GM12878 (cell line): ENCODE measurements around the gene CYB5B. TPM values are rescaled to one million over a fixed set of nuclear protein-coding genes. Genes with fewer than 3 reads are reported as not detected.

ENCODE experiments used
- EGR1 ChIP-seq, 2 experiments: IDR thresholded peaks; 1 replicate in 1 of 2; 2 replicates in 1 of 2; pipeline ENCODE4 v1.6.1; 2011 to 2012; ENCODE audit warnings: low read depth in 2 of 2, low read length in 2 of 2, borderline replicate concordance in 1 of 2, mild to moderate bottlenecking in 1 of 2, moderate library complexity in 1 of 2
- EP300 ChIP-seq, 2 experiments: fragments of 150-350 bp in 1 of 2; IDR thresholded peaks; 2 replicates each; pipeline ENCODE4 v1.6.1; 2011 to 2012; ENCODE audit warnings: low read depth in 2 of 2, low read length in 2 of 2, borderline replicate concordance in 1 of 2, improper control_type of control experiment in 1 of 2, inconsistent platforms in 1 of 2; ENCODE audit not compliant: control insufficient read depth in 1 of 2
- GABPA ChIP-seq: IDR thresholded peaks from 2 replicates; pipeline ENCODE4 v1.6.1; 2014; ENCODE audit warnings: antibody characterized with exemption, low read depth, mild to moderate bottlenecking, inconsistent platforms
- HCFC1 ChIP-seq: fragments of 150-350 bp; IDR thresholded peaks from 2 replicates; pipeline ENCODE4 v1.6.1; 2014; ENCODE audit warnings: low read length
- MTA2 ChIP-seq: fragments of 450-650 bp; IDR thresholded peaks from 2 replicates; pipeline ENCODE4 v1.6.1; 2016; ENCODE audit warnings: low read depth, mild to moderate bottlenecking, moderate library complexity
- MTA3 ChIP-seq: IDR thresholded peaks from 2 replicates; pipeline ENCODE4 v1.6.1; 2012; ENCODE audit warnings: low read length, inconsistent platforms, borderline replicate concordance
- MYC ChIP-seq: IDR thresholded peaks from 2 replicates; pipeline ENCODE4 v1.6.1; 2011; ENCODE audit warnings: mild to moderate bottlenecking, low read length, moderate library complexity, inconsistent platforms; ENCODE audit not compliant: insufficient read depth, insufficient replicate concordance, insufficient read length, severe bottlenecking
- NR2C1 ChIP-seq: fragments of 450-650 bp; IDR thresholded peaks from 2 replicates; pipeline ENCODE4 v1.6.1; 2017; ENCODE audit warnings: antibody characterized with exemption, mild to moderate bottlenecking, moderate library complexity
- PAX8 ChIP-seq: fragments of 450-650 bp; IDR thresholded peaks from 2 replicates; pipeline ENCODE4 v1.6.1; 2017; ENCODE audit warnings: mild to moderate bottlenecking, moderate library complexity
- RB1 ChIP-seq: fragments of 450-650 bp; formaldehyde crosslinking; IDR thresholded peaks from 2 replicates; pipeline ENCODE4 v1.6.1; 2017; ENCODE audit warnings: mild to moderate bottlenecking, borderline replicate concordance
- SPI1 ChIP-seq: IDR thresholded peaks from 2 replicates; pipeline ENCODE4 v1.6.1; 2011; ENCODE audit warnings: low read depth, mild to moderate bottlenecking, low read length, moderate library complexity, borderline replicate concordance; ENCODE audit not compliant: insufficient read depth
- SUZ12 ChIP-seq: fragments of 200-600 bp; sonication (generic); IDR thresholded peaks from one replicate; pipeline ENCODE4 v1.6.1; 2018; ENCODE audit warnings: antibody characterized with exemption, mild to moderate bottlenecking; ENCODE audit not compliant: unreplicated experiment
- TAF1 ChIP-seq: IDR thresholded peaks from 2 replicates; pipeline ENCODE4 v1.6.1; 2011; ENCODE audit warnings: mild to moderate bottlenecking, low read depth, low read length, borderline replicate concordance
- USF1 ChIP-seq: IDR thresholded peaks from 2 replicates; pipeline ENCODE4 v1.6.1; 2011; ENCODE audit warnings: borderline replicate concordance, low read depth, mild to moderate bottlenecking, moderate library complexity, mixed read lengths, low read length; ENCODE audit not compliant: insufficient read depth; ENCODE audit errors: extremely low read length
- ZSCAN29 ChIP-seq: fragments of 450-650 bp; IDR thresholded peaks from 2 replicates; pipeline ENCODE4 v1.6.1; 2017; ENCODE audit warnings: mild to moderate bottlenecking, moderate library complexity
- polyA plus RNA-seq, 11 experiments: library from polyadenylated mRNA; depleted of rRNA in 4 of 11; unstranded in 6 of 11; stranded (reverse) in 5 of 11; fragments of >200 nt; fragmentation: Nextera tagmentation in 4 of 11; fragmentation: Illumina TruSeq in 1 of 11; extraction: Ambion mirVana in 4 of 11; extraction: Trizol in 1 of 11; gene quantifications; 1 replicate in 1 of 11; 2 replicates in 10 of 11; pipeline versions ENCODE4 v1.2.1 to v1.2.3, GENCODE V29; 2011 to 2016; ENCODE audit warnings: inconsistent platforms in 2 of 11, missing spikeins in 2 of 11, low read depth in 1 of 11
- total RNA-seq, 4 experiments: library from RNA; depleted of rRNA in 3 of 4; stranded (reverse); fragments of >200 nt in 3 of 4; fragmentation: Illumina TruSeq in 1 of 4; extraction: Trizol in 1 of 4; gene quantifications; 2 replicates each; pipeline versions ENCODE4 v1.2.1 to v1.2.3, GENCODE V29; 2013 to 2021
- TF ChIP-seq, protein P1 (sequence below): fragments of 450-650 bp; IDR thresholded peaks from 2 replicates; pipeline ENCODE4 v1.6.1; 2014; ENCODE audit warnings: mild to moderate bottlenecking
- TF ChIP-seq, protein P2 (sequence below): fragments of 450-650 bp; IDR thresholded peaks from 2 replicates; pipeline ENCODE4 v1.6.1; 2017; ENCODE audit warnings: mild to moderate bottlenecking, low read depth, inconsistent platforms; ENCODE audit not compliant: poor library complexity, severe bottlenecking
- TF ChIP-seq, protein P3 (sequence below): IDR thresholded peaks from 2 replicates; pipeline ENCODE4 v1.6.1; 2011; ENCODE audit warnings: low read depth, low read length, improper control_type of control experiment, borderline replicate concordance
- TF ChIP-seq, protein P4 (sequence below): fragments of 450-650 bp; formaldehyde crosslinking; IDR thresholded peaks from 2 replicates; pipeline ENCODE4 v1.4.0; 2020; ENCODE audit warnings: mild to moderate bottlenecking, moderate library complexity

CYB5B gene
- total and polyA plus RNA-seq, 10 of the 15 experiments (the other 5 are each of a cell fraction or from before 2014, with no cell fraction given): 145 to 305 (median 179) TPM

DNA sequence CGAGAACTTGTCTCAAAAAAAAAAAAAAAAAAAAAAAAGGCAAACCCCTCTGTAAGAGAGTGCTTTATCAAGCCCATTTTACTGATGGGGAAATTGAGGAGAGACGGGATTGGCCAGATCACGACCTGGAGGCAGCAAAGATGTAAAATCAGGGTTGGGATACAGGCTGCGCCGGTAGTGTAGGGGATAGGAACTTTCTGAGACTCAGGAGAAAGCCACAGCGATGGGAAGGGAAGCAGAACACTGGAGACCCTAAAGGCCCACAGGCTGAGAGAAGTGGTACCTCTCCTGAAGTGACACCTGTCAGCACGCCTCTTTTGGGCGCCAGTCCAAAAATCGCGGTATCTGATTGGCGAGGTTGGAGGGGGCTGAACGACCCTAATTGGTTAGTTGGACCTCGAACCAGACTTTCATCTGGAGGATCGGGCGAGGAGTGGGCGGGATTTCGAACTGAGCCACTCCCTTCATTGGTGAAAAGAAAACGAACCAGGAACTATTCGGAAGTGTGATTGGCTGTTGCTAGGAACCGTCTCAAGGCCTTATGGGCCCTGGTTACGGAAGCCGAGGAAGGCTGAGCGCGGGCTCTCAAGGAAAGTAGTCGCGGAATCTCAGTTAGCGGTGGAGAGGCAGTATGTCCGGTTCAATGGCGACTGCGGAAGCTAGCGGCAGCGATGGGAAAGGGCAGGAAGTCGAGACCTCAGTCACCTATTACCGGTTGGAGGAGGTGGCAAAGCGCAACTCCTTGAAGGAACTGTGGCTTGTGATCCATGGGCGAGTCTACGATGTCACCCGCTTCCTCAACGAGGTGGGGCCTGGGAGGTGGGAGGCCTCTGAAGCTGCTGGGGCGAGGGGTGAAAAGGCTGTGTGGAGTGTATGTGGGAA, at the start of gene CYB5B (continued):
- peak; percentile 62 for TF ChIP-seq HCFC1
- TF ChIP-seq TAF1: peak; percentile 94
- TF ChIP-seq PAX8: no peak
- no peak for TF ChIP-seq USF1
- TF ChIP-seq EGR1 (IDR thresholded peaks at IDR 0.05; ENCODE audit: borderline replicate concordance in 1 of 2, low read depth in 2 of 2, low read length in 2 of 2): 0 out of 3 replicates have a peak, but pooled peaks of 1 of the 2 experiments have one; percentile 44
- TF ChIP-seq, protein P1, sequence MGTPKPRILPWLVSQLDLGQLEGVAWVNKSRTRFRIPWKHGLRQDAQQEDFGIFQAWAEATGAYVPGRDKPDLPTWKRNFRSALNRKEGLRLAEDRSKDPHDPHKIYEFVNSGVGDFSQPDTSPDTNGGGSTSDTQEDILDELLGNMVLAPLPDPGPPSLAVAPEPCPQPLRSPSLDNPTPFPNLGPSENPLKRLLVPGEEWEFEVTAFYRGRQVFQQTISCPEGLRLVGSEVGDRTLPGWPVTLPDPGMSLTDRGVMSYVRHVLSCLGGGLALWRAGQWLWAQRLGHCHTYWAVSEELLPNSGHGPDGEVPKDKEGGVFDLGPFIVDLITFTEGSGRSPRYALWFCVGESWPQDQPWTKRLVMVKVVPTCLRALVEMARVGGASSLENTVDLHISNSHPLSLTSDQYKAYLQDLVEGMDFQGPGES: peak; percentile 78
- no peak for TF ChIP-seq ZSCAN29
- TF ChIP-seq, protein P2, sequence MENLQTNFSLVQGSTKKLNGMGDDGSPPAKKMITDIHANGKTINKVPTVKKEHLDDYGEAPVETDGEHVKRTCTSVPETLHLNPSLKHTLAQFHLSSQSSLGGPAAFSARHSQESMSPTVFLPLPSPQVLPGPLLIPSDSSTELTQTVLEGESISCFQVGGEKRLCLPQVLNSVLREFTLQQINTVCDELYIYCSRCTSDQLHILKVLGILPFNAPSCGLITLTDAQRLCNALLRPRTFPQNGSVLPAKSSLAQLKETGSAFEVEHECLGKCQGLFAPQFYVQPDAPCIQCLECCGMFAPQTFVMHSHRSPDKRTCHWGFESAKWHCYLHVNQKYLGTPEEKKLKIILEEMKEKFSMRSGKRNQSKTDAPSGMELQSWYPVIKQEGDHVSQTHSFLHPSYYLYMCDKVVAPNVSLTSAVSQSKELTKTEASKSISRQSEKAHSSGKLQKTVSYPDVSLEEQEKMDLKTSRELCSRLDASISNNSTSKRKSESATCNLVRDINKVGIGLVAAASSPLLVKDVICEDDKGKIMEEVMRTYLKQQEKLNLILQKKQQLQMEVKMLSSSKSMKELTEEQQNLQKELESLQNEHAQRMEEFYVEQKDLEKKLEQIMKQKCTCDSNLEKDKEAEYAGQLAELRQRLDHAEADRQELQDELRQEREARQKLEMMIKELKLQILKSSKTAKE: no peak
- TF ChIP-seq, protein P3, sequence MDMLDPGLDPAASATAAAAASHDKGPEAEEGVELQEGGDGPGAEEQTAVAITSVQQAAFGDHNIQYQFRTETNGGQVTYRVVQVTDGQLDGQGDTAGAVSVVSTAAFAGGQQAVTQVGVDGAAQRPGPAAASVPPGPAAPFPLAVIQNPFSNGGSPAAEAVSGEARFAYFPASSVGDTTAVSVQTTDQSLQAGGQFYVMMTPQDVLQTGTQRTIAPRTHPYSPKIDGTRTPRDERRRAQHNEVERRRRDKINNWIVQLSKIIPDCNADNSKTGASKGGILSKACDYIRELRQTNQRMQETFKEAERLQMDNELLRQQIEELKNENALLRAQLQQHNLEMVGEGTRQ: no peak
- TF ChIP-seq MTA2: no peak
- TF ChIP-seq GABPA: 0 out of 2 replicates have a peak, but pooled peaks have one; percentile 54
- TF ChIP-seq NR2C1: no peak
- no peak for TF ChIP-seq EP300 (IDR thresholded peaks at IDR 0.05; ENCODE audit: borderline replicate concordance in 1 of 2, control insufficient read depth in 1 of 2, low read depth in 2 of 2, low read length in 2 of 2)
- no peak for TF ChIP-seq SUZ12
- TF ChIP-seq, protein P4, sequence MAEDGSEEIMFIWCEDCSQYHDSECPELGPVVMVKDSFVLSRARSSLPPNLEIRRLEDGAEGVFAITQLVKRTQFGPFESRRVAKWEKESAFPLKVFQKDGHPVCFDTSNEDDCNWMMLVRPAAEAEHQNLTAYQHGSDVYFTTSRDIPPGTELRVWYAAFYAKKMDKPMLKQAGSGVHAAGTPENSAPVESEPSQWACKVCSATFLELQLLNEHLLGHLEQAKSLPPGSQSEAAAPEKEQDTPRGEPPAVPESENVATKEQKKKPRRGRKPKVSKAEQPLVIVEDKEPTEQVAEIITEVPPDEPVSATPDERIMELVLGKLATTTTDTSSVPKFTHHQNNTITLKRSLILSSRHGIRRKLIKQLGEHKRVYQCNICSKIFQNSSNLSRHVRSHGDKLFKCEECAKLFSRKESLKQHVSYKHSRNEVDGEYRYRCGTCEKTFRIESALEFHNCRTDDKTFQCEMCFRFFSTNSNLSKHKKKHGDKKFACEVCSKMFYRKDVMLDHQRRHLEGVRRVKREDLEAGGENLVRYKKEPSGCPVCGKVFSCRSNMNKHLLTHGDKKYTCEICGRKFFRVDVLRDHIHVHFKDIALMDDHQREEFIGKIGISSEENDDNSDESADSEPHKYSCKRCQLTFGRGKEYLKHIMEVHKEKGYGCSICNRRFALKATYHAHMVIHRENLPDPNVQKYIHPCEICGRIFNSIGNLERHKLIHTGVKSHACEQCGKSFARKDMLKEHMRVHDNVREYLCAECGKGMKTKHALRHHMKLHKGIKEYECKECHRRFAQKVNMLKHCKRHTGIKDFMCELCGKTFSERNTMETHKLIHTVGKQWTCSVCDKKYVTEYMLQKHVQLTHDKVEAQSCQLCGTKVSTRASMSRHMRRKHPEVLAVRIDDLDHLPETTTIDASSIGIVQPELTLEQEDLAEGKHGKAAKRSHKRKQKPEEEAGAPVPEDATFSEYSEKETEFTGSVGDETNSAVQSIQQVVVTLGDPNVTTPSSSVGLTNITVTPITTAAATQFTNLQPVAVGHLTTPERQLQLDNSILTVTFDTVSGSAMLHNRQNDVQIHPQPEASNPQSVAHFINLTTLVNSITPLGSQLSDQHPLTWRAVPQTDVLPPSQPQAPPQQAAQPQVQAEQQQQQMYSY (CRISPR knock-in tag): no peak
- no peak for TF ChIP-seq MYC
- peak; percentile 78; the same call in 1 of the 2 replicates for TF ChIP-seq RB1
- no peak for TF ChIP-seq MTA3
- TF ChIP-seq SPI1: no peak; the same call in 1 of the 2 replicates
